ENCODE results near the gene KERA.

DNA sequence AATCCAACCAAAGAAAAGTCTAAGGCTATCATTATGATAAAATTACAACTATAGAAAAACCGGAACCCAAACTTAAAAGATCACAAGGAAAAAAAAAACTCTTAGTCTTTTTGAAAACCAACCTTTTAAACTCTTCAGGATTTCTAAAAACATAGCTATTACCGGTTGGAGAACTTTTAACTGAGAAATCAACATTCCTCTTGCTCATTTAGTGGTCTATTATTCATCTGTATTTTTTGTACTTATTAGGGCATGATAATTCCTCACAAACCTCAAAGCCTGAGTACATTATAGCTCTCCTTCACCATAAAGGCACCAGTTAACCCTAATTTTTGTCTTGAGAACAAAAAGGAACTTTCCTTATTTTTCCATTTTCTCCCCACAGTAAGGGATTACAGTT is 43.1 kb upstream of the KERA start:
- TF ChIP-seq, protein P1, sequence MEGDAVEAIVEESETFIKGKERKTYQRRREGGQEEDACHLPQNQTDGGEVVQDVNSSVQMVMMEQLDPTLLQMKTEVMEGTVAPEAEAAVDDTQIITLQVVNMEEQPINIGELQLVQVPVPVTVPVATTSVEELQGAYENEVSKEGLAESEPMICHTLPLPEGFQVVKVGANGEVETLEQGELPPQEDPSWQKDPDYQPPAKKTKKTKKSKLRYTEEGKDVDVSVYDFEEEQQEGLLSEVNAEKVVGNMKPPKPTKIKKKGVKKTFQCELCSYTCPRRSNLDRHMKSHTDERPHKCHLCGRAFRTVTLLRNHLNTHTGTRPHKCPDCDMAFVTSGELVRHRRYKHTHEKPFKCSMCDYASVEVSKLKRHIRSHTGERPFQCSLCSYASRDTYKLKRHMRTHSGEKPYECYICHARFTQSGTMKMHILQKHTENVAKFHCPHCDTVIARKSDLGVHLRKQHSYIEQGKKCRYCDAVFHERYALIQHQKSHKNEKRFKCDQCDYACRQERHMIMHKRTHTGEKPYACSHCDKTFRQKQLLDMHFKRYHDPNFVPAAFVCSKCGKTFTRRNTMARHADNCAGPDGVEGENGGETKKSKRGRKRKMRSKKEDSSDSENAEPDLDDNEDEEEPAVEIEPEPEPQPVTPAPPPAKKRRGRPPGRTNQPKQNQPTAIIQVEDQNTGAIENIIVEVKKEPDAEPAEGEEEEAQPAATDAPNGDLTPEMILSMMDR (optimal IDR thresholded peaks at IDR 0.05 in 1 of 3, IDR thresholded peaks at IDR 0.05 in 1 of 3, conservative IDR thresholded peaks at IDR 0.05 in 1 of 3; ENCODE audit: extremely low read depth in 1 of 3, insufficient read depth in 2 of 3, low read length in 3 of 3), result no peak
- no peak for TF ChIP-seq EZH2 (IDR thresholded peaks at IDR 0.05; ENCODE audit: low read length)
